Keratinocyte (primary cell): Measurements from ENCODE around the gene FADS3.

ENCODE experiments used
- EZH2 ChIP-seq: IDR thresholded peaks from one replicate; pipeline ENCODE4 v1.6.1; 2012; ENCODE audit warnings: inconsistent platforms, mild to moderate bottlenecking, low read length, moderate library complexity
- TF ChIP-seq, protein P1 (sequence below), 3 experiments: IDR thresholded peaks in 1 of 3; conservative IDR thresholded peaks in 1 of 3; optimal IDR thresholded peaks in 1 of 3; 2 replicates in 2 of 3; 3 replicates in 1 of 3; pipeline versions ENCODE3 to v1.5.1; 2011; ENCODE audit warnings: low read length in 3 of 3, mild to moderate bottlenecking in 3 of 3, moderate library complexity in 2 of 3, control low read depth in 1 of 3, inconsistent platforms in 1 of 3; ENCODE audit not compliant: insufficient read depth in 2 of 3; ENCODE audit errors: extremely low read depth in 1 of 3

GRCh38 chr11:61832207-61832606 is 59.1 kb downstream of the FADS3 start:
- TF ChIP-seq, protein P1, sequence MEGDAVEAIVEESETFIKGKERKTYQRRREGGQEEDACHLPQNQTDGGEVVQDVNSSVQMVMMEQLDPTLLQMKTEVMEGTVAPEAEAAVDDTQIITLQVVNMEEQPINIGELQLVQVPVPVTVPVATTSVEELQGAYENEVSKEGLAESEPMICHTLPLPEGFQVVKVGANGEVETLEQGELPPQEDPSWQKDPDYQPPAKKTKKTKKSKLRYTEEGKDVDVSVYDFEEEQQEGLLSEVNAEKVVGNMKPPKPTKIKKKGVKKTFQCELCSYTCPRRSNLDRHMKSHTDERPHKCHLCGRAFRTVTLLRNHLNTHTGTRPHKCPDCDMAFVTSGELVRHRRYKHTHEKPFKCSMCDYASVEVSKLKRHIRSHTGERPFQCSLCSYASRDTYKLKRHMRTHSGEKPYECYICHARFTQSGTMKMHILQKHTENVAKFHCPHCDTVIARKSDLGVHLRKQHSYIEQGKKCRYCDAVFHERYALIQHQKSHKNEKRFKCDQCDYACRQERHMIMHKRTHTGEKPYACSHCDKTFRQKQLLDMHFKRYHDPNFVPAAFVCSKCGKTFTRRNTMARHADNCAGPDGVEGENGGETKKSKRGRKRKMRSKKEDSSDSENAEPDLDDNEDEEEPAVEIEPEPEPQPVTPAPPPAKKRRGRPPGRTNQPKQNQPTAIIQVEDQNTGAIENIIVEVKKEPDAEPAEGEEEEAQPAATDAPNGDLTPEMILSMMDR (optimal IDR thresholded peaks at IDR 0.05 in 1 of 3, IDR thresholded peaks at IDR 0.05 in 1 of 3, conservative IDR thresholded peaks at IDR 0.05 in 1 of 3; ENCODE audit: extremely low read depth in 1 of 3, insufficient read depth in 2 of 3, low read length in 3 of 3) = no peak
- TF ChIP-seq EZH2 = no peak
